HFF-Myc (cell line): ENCODE measurements around the gene ZFP3.

Experiments used
- DNase-seq: peaks from one replicate; pipeline ENCODE4 v3.0.0-alpha.2; 2011; ENCODE audit warnings: low read depth; ENCODE audit errors: extremely low read depth
- H3K4me3 ChIP-seq: replicated peaks from 2 replicates; pipeline ENCODE4 v1.5.1; 2011; ENCODE audit warnings: low read depth, mild to moderate bottlenecking, control low read depth, low read length
- CTCF ChIP-seq: IDR thresholded peaks from 2 replicates; pipeline ENCODE4 v1.5.1; 2012; ENCODE audit warnings: mild to moderate bottlenecking, low read depth, low read length, control low read depth; ENCODE audit errors: missing control alignments

ZFP3 gene

GRCh38 chr17:5080591-5080990 lies 2.3 kb downstream of the ZFP3 start:
- no peak for DNase-seq
- no peak for TF ChIP-seq CTCF
- H3K4me3 ChIP-seq = no peak overlapping the region

GRCh38 chr17:5092218-5093010 lies 14.1 kb downstream of the ZFP3 start:
- no peak for DNase-seq
- H3K4me3 ChIP-seq = no peak overlapping the region
- no peak for TF ChIP-seq CTCF

GRCh38 chr17:5096731-5097100 lies 18.4 kb downstream of the ZFP3 start:
- no peak overlapping the region for H3K4me3 ChIP-seq

GRCh38 chr17:5097101-5097834 lies 19.0 kb downstream of the ZFP3 start:
- no peak for TF ChIP-seq CTCF
- DNase-seq = no peak
- no peak overlapping the region for H3K4me3 ChIP-seq

More at GRCh38 chr17:5096731-5097100, 18.4 kb downstream of the ZFP3 start:
- no peak for TF ChIP-seq CTCF
- no peak for DNase-seq

GRCh38 chr17:5099271-5099670 lies 21.0 kb downstream of the ZFP3 start:
- no peak overlapping the region for H3K4me3 ChIP-seq
- no peak for DNase-seq
- TF ChIP-seq CTCF = no peak

GRCh38 chr17:5100832-5101231 lies 22.6 kb downstream of the ZFP3 start:
- no peak overlapping the region for H3K4me3 ChIP-seq
- TF ChIP-seq CTCF = no peak
- DNase-seq = no peak
